K562 (cell line): ENCODE data around the gene CNGA1. TPM values are rescaled to one million over a fixed set of nuclear protein-coding genes. Genes with fewer than 3 reads are reported as not detected.
A peak's percentile ranks its signal among the peaks of the same experiment; 100 is the strongest.

Source experiments
- ARID2 ChIP-seq: fragments of 450-650 bp; IDR thresholded peaks from 2 replicates; pipeline ENCODE4 v1.6.1; 2017; ENCODE audit warnings: antibody characterized with exemption, mild to moderate bottlenecking
- CCAR2 ChIP-seq: fragments of 200-400 bp; formaldehyde crosslinking; IDR thresholded peaks from 2 replicates; pipeline ENCODE4 v1.6.1; 2017; ENCODE audit warnings: mild to moderate bottlenecking, low read depth, low read length
- ETS2 ChIP-seq: IDR thresholded peaks from 2 replicates; pipeline ENCODE4 v1.6.1; 2016; ENCODE audit warnings: borderline replicate concordance, missing genetic modification characterization, mild to moderate bottlenecking, moderate library complexity, missing compliant biosample characterization; ENCODE audit not compliant: poor library complexity, severe bottlenecking
- GABPA ChIP-seq: fragments of 200-800 bp; sonication (Bioruptor generic); conservative IDR thresholded peaks from 2 replicates; pipeline ENCODE4 v1.6.1; 2016; ENCODE audit warnings: low read depth, missing genetic modification characterization, missing compliant biosample characterization
- GTF2A2 ChIP-seq: IDR thresholded peaks from 2 replicates; pipeline ENCODE4 v1.6.1; 2016; ENCODE audit warnings: mild to moderate bottlenecking, missing genetic modification characterization, missing compliant biosample characterization
- LEF1 ChIP-seq: fragments of 450-650 bp; IDR thresholded peaks from 2 replicates; pipeline ENCODE4 v1.6.1; 2016; ENCODE audit warnings: mild to moderate bottlenecking
- NCOA2 ChIP-seq, 2 experiments: fragments of 450-650 bp; IDR thresholded peaks; 2 replicates each; pipeline ENCODE4 v1.6.1; 2018; ENCODE audit warnings: mild to moderate bottlenecking in 2 of 2, moderate library complexity in 1 of 2; ENCODE audit not compliant: partially characterized antibody in 2 of 2
- NR2C1 ChIP-seq, 2 experiments: fragments of 450-650 bp; IDR thresholded peaks; 2 replicates each; pipeline ENCODE4 v1.6.1; 2017; ENCODE audit warnings: mild to moderate bottlenecking in 2 of 2, antibody characterized with exemption in 1 of 2, inconsistent platforms in 1 of 2, missing compliant biosample characterization in 1 of 2, missing genetic modification characterization in 1 of 2
- NR2C2 ChIP-seq, 2 experiments: fragments of 200-800 bp in 1 of 2; sonication (Bioruptor generic) in 1 of 2; sonication (generic) in 1 of 2; formaldehyde crosslinking in 1 of 2; IDR thresholded peaks; 2 replicates each; pipeline versions ENCODE4 v1.6.1 to v1.8.0; 2016 to 2022; ENCODE audit warnings: mild to moderate bottlenecking in 1 of 2, missing compliant biosample characterization in 1 of 2, missing genetic modification characterization in 1 of 2, missing genetic modification reagents in 1 of 2
- RB1 ChIP-seq: fragments of 450-650 bp; IDR thresholded peaks from 2 replicates; pipeline ENCODE4 v1.6.1; 2017; ENCODE audit warnings: low read depth, mild to moderate bottlenecking
- RBBP5 ChIP-seq: fragments of 200-600 bp; sonication (generic); IDR thresholded peaks from 2 replicates; pipeline ENCODE4 v1.6.1; 2012; ENCODE audit warnings: borderline replicate concordance, mild to moderate bottlenecking, low read length, control low read depth, inconsistent platforms; ENCODE audit not compliant: insufficient read depth, poor library complexity, severe bottlenecking
- SMAD4 ChIP-seq: fragments of 250-450 bp; sonication (Bioruptor Pico); conservative IDR thresholded peaks from 2 replicates; pipeline ENCODE4 v1.8.0; 2021; ENCODE audit warnings: inconsistent platforms, mild to moderate bottlenecking, moderate library complexity
- TEAD4 ChIP-seq, 2 experiments: sonication (generic) in 1 of 2; formaldehyde crosslinking in 1 of 2; IDR thresholded peaks; 2 replicates each; pipeline versions ENCODE4 v1.6.1 to v1.8.0; 2012 to 2022; ENCODE audit warnings: borderline replicate concordance in 1 of 2, inconsistent platforms in 1 of 2, low read length in 1 of 2, mild to moderate bottlenecking in 1 of 2, missing genetic modification reagents in 1 of 2
- ZBTB1 ChIP-seq: sonication (generic); formaldehyde crosslinking; IDR thresholded peaks from 2 replicates; pipeline ENCODE4 v1.8.1; 2023; ENCODE audit warnings: missing genetic modification reagents, low read depth, mild to moderate bottlenecking, borderline replicate concordance
- ZC3H4 ChIP-seq: sonication (generic); formaldehyde crosslinking; IDR thresholded peaks from 2 replicates; pipeline ENCODE4 v1.9.0; 2021; ENCODE audit warnings: missing genetic modification reagents, borderline replicate concordance
- ZNF24 ChIP-seq: fragments of 450-650 bp; IDR thresholded peaks from 2 replicates; pipeline ENCODE4 v1.6.1; 2016
- polyA plus RNA-seq, 8 experiments: library from polyadenylated mRNA; depleted of rRNA in 4 of 8; stranded (reverse) in 5 of 8; unstranded in 3 of 8; fragments of >200 nt; fragmentation: Nextera tagmentation in 2 of 8; fragmentation: Illumina TruSeq in 1 of 8; extraction: Ambion mirVana in 2 of 8; extraction: Trizol in 1 of 8; gene quantifications; 2 replicates each; pipeline versions ENCODE4 v1.2.1 to v1.2.3, GENCODE V29; 2011 to 2014; ENCODE audit warnings: inconsistent platforms in 1 of 8, missing spikeins in 1 of 8
- total RNA-seq, 7 experiments: library from RNA; depleted of rRNA in 6 of 7; stranded (reverse); fragments of >200 nt in 6 of 7; fragmentation: Illumina TruSeq in 2 of 7; extraction: Trizol in 2 of 7; gene quantifications; 2 replicates each; pipeline versions ENCODE4 v1.2.1 to v1.2.3, GENCODE V29; 2011 to 2021; ENCODE audit warnings: low replicate concordance in 1 of 7
- TF ChIP-seq, protein P1 (sequence below), 2 experiments: fragments of 150-350 bp in 1 of 2; IDR thresholded peaks; 2 replicates each; pipeline ENCODE4 v1.6.1; 2012 to 2016; ENCODE audit warnings: low read depth in 2 of 2, low read length in 2 of 2, mild to moderate bottlenecking in 1 of 2, moderate library complexity in 1 of 2
- TF ChIP-seq, protein P2 (sequence below), 2 experiments: fragments of 200-800 bp in 1 of 2; sonication (Bioruptor generic) in 1 of 2; sonication (generic) in 1 of 2; formaldehyde crosslinking in 1 of 2; IDR thresholded peaks in 1 of 2; conservative IDR thresholded peaks in 1 of 2; 2 replicates each; pipeline versions ENCODE4 v1.5.0 to v1.6.1; 2016 to 2020; ENCODE audit warnings: missing compliant biosample characterization in 1 of 2, missing genetic modification characterization in 1 of 2, missing genetic modification reagents in 1 of 2
- TF ChIP-seq, protein P3 (sequence below): fragments of 450-650 bp; IDR thresholded peaks from 2 replicates; pipeline ENCODE4 v1.6.1; 2017; ENCODE audit warnings: mild to moderate bottlenecking, moderate library complexity

CNGA1 gene
- total and polyA plus RNA-seq, 9 of the 15 experiments (the other 6 are each of a cell fraction or from before 2014, with no cell fraction given): 0.03 to 0.29 (median 0.04) TPM; not detected in 5

DNA sequence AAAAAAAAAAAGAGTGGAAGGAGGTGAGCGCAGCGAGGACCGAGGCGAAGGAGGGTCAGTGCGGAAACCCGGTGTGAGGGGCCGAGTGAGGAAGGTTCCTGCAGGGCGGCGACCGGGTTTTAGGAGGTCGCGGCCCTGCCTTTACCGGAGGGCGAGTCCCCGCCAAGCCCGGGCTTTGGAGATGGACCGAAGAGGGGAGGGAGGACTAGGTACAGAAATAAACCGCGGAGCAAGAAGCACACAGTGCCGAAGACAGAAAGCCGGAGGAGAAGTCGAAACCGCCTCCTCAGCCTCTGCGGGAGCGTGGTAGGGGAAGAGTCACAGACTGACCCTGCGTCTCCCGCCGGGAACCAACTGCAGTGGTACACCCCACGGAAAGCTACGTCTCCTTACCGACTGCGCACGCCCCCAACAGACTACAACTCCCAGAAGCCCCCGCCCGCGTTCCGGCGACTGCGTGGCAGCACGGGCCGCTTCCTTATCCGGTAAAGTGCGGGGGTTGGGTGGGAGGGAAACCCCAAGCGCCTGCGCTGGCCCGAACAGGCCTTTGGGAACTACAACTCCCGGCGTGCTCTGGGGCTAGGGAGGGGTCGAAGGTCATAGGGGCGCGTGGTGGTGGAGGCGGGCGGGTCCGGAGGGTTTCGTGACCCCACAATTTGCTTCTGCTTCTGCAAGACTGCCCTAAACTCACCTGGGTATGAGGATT, 102.1 kb downstream of the CNGA1 start, which contains the start of gene NFXL1 (continued):
- TF ChIP-seq, protein P1, sequence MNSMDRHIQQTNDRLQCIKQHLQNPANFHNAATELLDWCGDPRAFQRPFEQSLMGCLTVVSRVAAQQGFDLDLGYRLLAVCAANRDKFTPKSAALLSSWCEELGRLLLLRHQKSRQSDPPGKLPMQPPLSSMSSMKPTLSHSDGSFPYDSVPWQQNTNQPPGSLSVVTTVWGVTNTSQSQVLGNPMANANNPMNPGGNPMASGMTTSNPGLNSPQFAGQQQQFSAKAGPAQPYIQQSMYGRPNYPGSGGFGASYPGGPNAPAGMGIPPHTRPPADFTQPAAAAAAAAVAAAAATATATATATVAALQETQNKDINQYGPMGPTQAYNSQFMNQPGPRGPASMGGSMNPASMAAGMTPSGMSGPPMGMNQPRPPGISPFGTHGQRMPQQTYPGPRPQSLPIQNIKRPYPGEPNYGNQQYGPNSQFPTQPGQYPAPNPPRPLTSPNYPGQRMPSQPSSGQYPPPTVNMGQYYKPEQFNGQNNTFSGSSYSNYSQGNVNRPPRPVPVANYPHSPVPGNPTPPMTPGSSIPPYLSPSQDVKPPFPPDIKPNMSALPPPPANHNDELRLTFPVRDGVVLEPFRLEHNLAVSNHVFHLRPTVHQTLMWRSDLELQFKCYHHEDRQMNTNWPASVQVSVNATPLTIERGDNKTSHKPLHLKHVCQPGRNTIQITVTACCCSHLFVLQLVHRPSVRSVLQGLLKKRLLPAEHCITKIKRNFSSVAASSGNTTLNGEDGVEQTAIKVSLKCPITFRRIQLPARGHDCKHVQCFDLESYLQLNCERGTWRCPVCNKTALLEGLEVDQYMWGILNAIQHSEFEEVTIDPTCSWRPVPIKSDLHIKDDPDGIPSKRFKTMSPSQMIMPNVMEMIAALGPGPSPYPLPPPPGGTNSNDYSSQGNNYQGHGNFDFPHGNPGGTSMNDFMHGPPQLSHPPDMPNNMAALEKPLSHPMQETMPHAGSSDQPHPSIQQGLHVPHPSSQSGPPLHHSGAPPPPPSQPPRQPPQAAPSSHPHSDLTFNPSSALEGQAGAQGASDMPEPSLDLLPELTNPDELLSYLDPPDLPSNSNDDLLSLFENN (IDR thresholded peaks at IDR 0.05; ENCODE audit: low read depth in 2 of 2, low read length in 2 of 2): peak in 1 of 2 experiments; percentile 41; a peak in 1 of 4 replicates
- TF ChIP-seq ZC3H4 (CRISPR knock-in tag) (no peak), ZNF24 (peak; percentile 16; the same call in 1 of the 2 replicates), ARID2 (no peak), SMAD4 (CRISPR knock-in tag) (peak; percentile 77; the same call in 1 of the 2 replicates), ZBTB1 (0 out of 2 replicates have a peak, but pooled peaks have one; percentile 34), GABPA (tag) (peak; percentile 97), RBBP5 (peak; percentile 70), RB1 (peak; percentile 11; the same call in 1 of the 2 replicates), NR2C2 (CRISPR knock-in tag; IDR thresholded peaks at IDR 0.05) (peak; percentile 100), NR2C2 (tag; IDR thresholded peaks at IDR 0.05) (peak; percentile 100), GTF2A2 (tag) (no peak), NCOA2 (IDR thresholded peaks at IDR 0.05; ENCODE audit: partially characterized antibody in 2 of 2) (no peak), NR2C1 (IDR thresholded peaks at IDR 0.05) (peak; percentile 99), NR2C1 (tag; IDR thresholded peaks at IDR 0.05) (peak; percentile 100), ETS2 (tag) (no peak), CCAR2 (no peak), LEF1 (no peak), TEAD4 (IDR thresholded peaks at IDR 0.05; ENCODE audit: low read length) (peak; percentile 4; the same call in 1 of the 2 replicates), TEAD4 (CRISPR knock-in tag; IDR thresholded peaks at IDR 0.05; ENCODE audit: borderline replicate concordance) (no peak)
- TF ChIP-seq, protein P2, sequence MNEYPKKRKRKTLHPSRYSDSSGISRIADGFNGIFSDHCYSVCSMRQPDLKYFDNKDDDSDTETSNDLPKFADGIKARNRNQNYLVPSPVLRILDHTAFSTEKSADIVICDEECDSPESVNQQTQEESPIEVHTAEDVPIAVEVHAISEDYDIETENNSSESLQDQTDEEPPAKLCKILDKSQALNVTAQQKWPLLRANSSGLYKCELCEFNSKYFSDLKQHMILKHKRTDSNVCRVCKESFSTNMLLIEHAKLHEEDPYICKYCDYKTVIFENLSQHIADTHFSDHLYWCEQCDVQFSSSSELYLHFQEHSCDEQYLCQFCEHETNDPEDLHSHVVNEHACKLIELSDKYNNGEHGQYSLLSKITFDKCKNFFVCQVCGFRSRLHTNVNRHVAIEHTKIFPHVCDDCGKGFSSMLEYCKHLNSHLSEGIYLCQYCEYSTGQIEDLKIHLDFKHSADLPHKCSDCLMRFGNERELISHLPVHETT (CRISPR knock-in tag; conservative IDR thresholded peaks at IDR 0.05 in 1 of 2, IDR thresholded peaks at IDR 0.05 in 1 of 2): peak in 1 of 2 experiments; percentile 77; a peak in 2 of 4 replicates
- TF ChIP-seq, protein P3, sequence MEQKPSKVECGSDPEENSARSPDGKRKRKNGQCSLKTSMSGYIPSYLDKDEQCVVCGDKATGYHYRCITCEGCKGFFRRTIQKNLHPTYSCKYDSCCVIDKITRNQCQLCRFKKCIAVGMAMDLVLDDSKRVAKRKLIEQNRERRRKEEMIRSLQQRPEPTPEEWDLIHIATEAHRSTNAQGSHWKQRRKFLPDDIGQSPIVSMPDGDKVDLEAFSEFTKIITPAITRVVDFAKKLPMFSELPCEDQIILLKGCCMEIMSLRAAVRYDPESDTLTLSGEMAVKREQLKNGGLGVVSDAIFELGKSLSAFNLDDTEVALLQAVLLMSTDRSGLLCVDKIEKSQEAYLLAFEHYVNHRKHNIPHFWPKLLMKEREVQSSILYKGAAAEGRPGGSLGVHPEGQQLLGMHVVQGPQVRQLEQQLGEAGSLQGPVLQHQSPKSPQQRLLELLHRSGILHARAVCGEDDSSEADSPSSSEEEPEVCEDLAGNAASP: no peak
